Calu3 (cell line): ENCODE data around the gene PLA2G4A. TPM values are rescaled to one million over a fixed set of nuclear protein-coding genes. Genes with fewer than 3 reads are reported as not detected.

Source experiments
- BruUV-seq: library from RNA; stranded (reverse); fragments of 400-500 nt; replicated peaks from 2 replicates; lab custom pipeline; 2021; lab: Mats Ljungman, UMichigan
- CTCF ChIA-PET: fragments of 300-600 bp; sonication (Branson Sonifier 250); formaldehyde crosslinking; loops from one replicate; lab custom pipeline; 2022; ENCODE audit warnings: antibody characterized with exemption; lab: Charles Lee
- DNase-seq: peaks from one replicate; pipeline ENCODE4 v3.0.0; 2022
- H3K27ac Mint-ChIP-seq: one replicate; pipeline ENCODE4 v1.8.0; 2022; ENCODE audit warnings: mixed read lengths; ENCODE audit not compliant: unreplicated experiment
- H3K27me3 Mint-ChIP-seq: one replicate; pipeline ENCODE4 v1.8.0; 2022; ENCODE audit warnings: mixed read lengths; ENCODE audit not compliant: unreplicated experiment
- H3K36me3 Mint-ChIP-seq: one replicate; pipeline ENCODE4 v1.8.0; 2022; ENCODE audit warnings: mild to moderate bottlenecking, moderate library complexity, mixed read lengths; ENCODE audit not compliant: insufficient read depth, unreplicated experiment
- H3K4me1 Mint-ChIP-seq: one replicate; pipeline ENCODE4 v1.8.0; 2022; ENCODE audit warnings: mild to moderate bottlenecking, low read depth, mixed read lengths; ENCODE audit not compliant: unreplicated experiment
- H3K4me3 Mint-ChIP-seq: one replicate; pipeline ENCODE4 v1.8.0; 2022; ENCODE audit warnings: mild to moderate bottlenecking, low read depth, moderate library complexity, mixed read lengths; ENCODE audit not compliant: unreplicated experiment
- H3K9me3 Mint-ChIP-seq: one replicate; pipeline ENCODE4 v1.8.0; 2022; ENCODE audit warnings: low read depth, mixed read lengths; ENCODE audit not compliant: unreplicated experiment
- CTCF ChIP-seq: fragments of 200-600 bp; IDR thresholded peaks from one replicate; pipeline ENCODE4 v1.8.0; 2022; ENCODE audit warnings: antibody characterized with exemption; ENCODE audit not compliant: unreplicated experiment
- intact Hi-C: fragments of 100-400 bp; cut with micrococcal nuclease; formaldehyde crosslinking; loops from one replicate; pipeline ENCODE4 v1.10.0; 2022; ENCODE audit not compliant: unreplicated experiment
- total RNA-seq: library from RNA; stranded (reverse); gene quantifications from 2 replicates; pipeline ENCODE4 v1.2.3, GENCODE V29; 2022

The PLA2G4A gene
- total RNA-seq, 1 experiment from 2014 or later, result 36.0 TPM

- Mint-ChIP-seq H3K4me3 (no peak overlapping the region), H3K4me1 (peaks cover under 1% of the 10 kb centered on the region), H3K27me3 (no peaks in the 10 kb centered on the region), H3K27ac (no peak overlapping the region), H3K9me3 (no peaks in the 10 kb centered on the region), H3K36me3 (no peaks in the 10 kb centered on the region)
- TF ChIP-seq CTCF, result no peak
- no peak for DNase-seq
- no TSS peak for BruUV-seq
- intact Hi-C loops, result no loop called here
- CTCF ChIA-PET, result interaction anchor here (0.7 to 1.0 kb wide), 3 partner anchors 124 to 437 kb away, joined by 3 to 6 read pairs (median 6); partner anchors contain the start of gene TPR
These were observed 16.2 kb upstream of the PLA2G4A start for GRCh38 chr1:186812570-186812969.

- Mint-ChIP-seq H3K9me3 (no peaks in the 10 kb centered on the region), H3K4me3 (no peak overlapping the region), H3K4me1 (peaks cover 8% of the 10 kb centered on the region), H3K27me3 (no peaks in the 10 kb centered on the region), H3K27ac (no peak overlapping the region), H3K36me3 (no peaks in the 10 kb centered on the region)
- intact Hi-C loops, result no loop called here
- BruUV-seq, result no TSS peak
- no peak for TF ChIP-seq CTCF
- no peak for DNase-seq
- CTCF ChIA-PET, result no interaction called here
These were observed 15.3 kb upstream of the PLA2G4A start for GRCh38 chr1:186813420-186813819.

- no TSS peak for BruUV-seq
- Mint-ChIP-seq H3K27me3 (no peaks in the 10 kb centered on the region), H3K27ac (no peak overlapping the region), H3K4me1 (peaks cover 8% of the 10 kb centered on the region), H3K4me3 (no peak overlapping the region), H3K36me3 (no peaks in the 10 kb centered on the region), H3K9me3 (no peaks in the 10 kb centered on the region)
- CTCF ChIA-PET, result interaction anchor here (0.6 kb wide), 1 partner anchor 306 kb away, joined by 4 read pairs; no protein-coding TSS in a partner anchor
- intact Hi-C loops, result no loop called here
- DNase-seq, result no peak
- TF ChIP-seq CTCF, result no peak
These were observed 9.6 kb upstream of the PLA2G4A start for GRCh38 chr1:186819126-186819525.

GRCh38 chr1:186819563-186819962 lies 9.2 kb upstream of the PLA2G4A start:
- Mint-ChIP-seq H3K27ac (no peak overlapping the region), H3K4me1 (peaks cover 8% of the 10 kb centered on the region), H3K36me3 (no peaks in the 10 kb centered on the region), H3K27me3 (no peaks in the 10 kb centered on the region), H3K9me3 (no peaks in the 10 kb centered on the region), H3K4me3 (no peak overlapping the region)
- intact Hi-C loops, result no loop called here
- DNase-seq, result no peak
- CTCF ChIA-PET, result no interaction called here
- no TSS peak for BruUV-seq
- no peak for TF ChIP-seq CTCF
